ENCODE results near the gene CA12.

Gene CA12

GRCh38 chr15:63299943-63300575, 81.6 kb downstream of the CA12 start:
- DNase-seq = no peak

GRCh38 chr15:63296195-63296594, 85.5 kb downstream of the CA12 start:
- DNase-seq = peak; percentile 38

- no peak for DNase-seq
Measured at GRCh38 chr15:63295341-63295740, 86.3 kb downstream of the CA12 start.

GRCh38 chr15:63294359-63294758, 87.3 kb downstream of the CA12 start:
- no peak for DNase-seq

- no peak for DNase-seq
Measured at GRCh38 chr15:63292771-63293170, 88.9 kb downstream of the CA12 start.

GRCh38 chr15:63292241-63292640, 89.4 kb downstream of the CA12 start:
- DNase-seq = no peak

GRCh38 chr15:63291507-63291906, 90.1 kb downstream of the CA12 start:
- DNase-seq = no peak

GRCh38 chr15:63288778-63289378, 92.8 kb downstream of the CA12 start:
- DNase-seq = peak; percentile 30

GRCh38 chr15:63288342-63288741, 93.3 kb downstream of the CA12 start:
- no peak for DNase-seq

GRCh38 chr15:63287109-63287508, 94.5 kb downstream of the CA12 start:
- no peak for DNase-seq

- no peak for DNase-seq
Measured at GRCh38 chr15:63284335-63284734, 97.3 kb downstream of the CA12 start.

GRCh38 chr15:63283126-63283525, 98.5 kb downstream of the CA12 start:
- DNase-seq = no peak

GRCh38 chr15:63277893-63278456, 103.7 kb downstream of the CA12 start:
- DNase-seq = peak; percentile 17

GRCh38 chr15:63277038-63277892, 104.4 kb downstream of the CA12 start, which contains the start of gene APH1B:
Gene APH1B, plus strand, starts transcription at chr15:63277605. Its CDS starts 19 bp downstream, at chr15:63277624.
- peak; percentile 64 for DNase-seq

GRCh38 chr15:63276342-63277037, 105.2 kb downstream of the CA12 start:
- DNase-seq = no peak

- no peak for DNase-seq
Measured at GRCh38 chr15:63274427-63274826, 107.2 kb downstream of the CA12 start.

Measured in NCI-H345 (cell line).